Measurements from ENCODE around the gene PHIP. TPM values are rescaled to one million over a fixed set of nuclear protein-coding genes. Genes with fewer than 3 reads are reported as not detected.

Gene PHIP
- total and polyA plus RNA-seq, 2 experiments from 2014 or later: 48.0 to 65.4 TPM

- TF ChIP-seq ZNF462 (CRISPR knock-in tag; IDR thresholded peaks at IDR 0.05) (no peak), ZNF114 (CRISPR knock-in tag; IDR thresholded peaks at IDR 0.05) (no peak)
Observed at GRCh38 chr6:79065232-79065631, 12.8 kb downstream of the PHIP start (continued).

- H3K79me2 ChIP-seq (replicated peaks; ENCODE audit: insufficient read depth): peaks cover 98% of the 10 kb centered on the region
- no peaks in the 10 kb centered on the region for H3K9me3 Mint-ChIP-seq
- ATAC-seq: no peak
- TF ChIP-seq REST (IDR thresholded peaks at IDR 0.05; ENCODE audit: unreplicated experiment) (no peak), JUNB (IDR thresholded peaks at IDR 0.05; ENCODE audit: unreplicated experiment) (no peak), CTCF (conservative IDR thresholded peaks at IDR 0.05; ENCODE audit: low read depth in 2 of 2) (no peak), EZH2 (IDR thresholded peaks at IDR 0.05; ENCODE audit: low read depth, unreplicated experiment) (no peak), NANOG (IDR thresholded peaks at IDR 0.05; ENCODE audit: borderline replicate concordance) (no peak), ZNF331 (CRISPR knock-in tag; IDR thresholded peaks at IDR 0.05; ENCODE audit: low read depth) (no peak), EZH2phosphoT487 (IDR thresholded peaks at IDR 0.05; ENCODE audit: unreplicated experiment) (no peak), CREB1 (CRISPR knock-in tag; IDR thresholded peaks at IDR 0.05; ENCODE audit: low read depth) (no peak), ZNF114 (CRISPR knock-in tag; IDR thresholded peaks at IDR 0.05) (no peak)
Observed at GRCh38 chr6:79064635-79065034, 13.4 kb downstream of the PHIP start.

More at GRCh38 chr6:79064635-79065034, 13.4 kb downstream of the PHIP start:
- H3K36me3 Mint-ChIP-seq (ENCODE audit: low read depth): peaks cover 11% of the 10 kb centered on the region
- no peak overlapping the region for H3K27ac Mint-ChIP-seq
- peaks cover 14% of the 10 kb centered on the region; the same call in 1 of the 2 replicates for H3K4me1 ChIP-seq (ENCODE audit: insufficient read depth)
- H3K36me3 ChIP-seq (ENCODE audit: insufficient read depth): peaks cover 13% of the 10 kb centered on the region; the same call in 1 of the 2 replicates
- DNase-seq (ENCODE audit: low spot score): no peak
- no peaks in the 10 kb centered on the region for H3K27me3 ChIP-seq (ENCODE audit: insufficient read depth)
- H3K4me2 ChIP-seq: no peak overlapping the region
- no peaks in the 10 kb centered on the region for H3K9me2 ChIP-seq (ENCODE audit: insufficient read depth)
- H3F3A ChIP-seq (replicated peaks; ENCODE audit: low read depth): no peaks in the 10 kb centered on the region
- H3K4me3 Mint-ChIP-seq: no peak overlapping the region
- no peak overlapping the region for H3K4me3 ChIP-seq
- no peak overlapping the region for H2AFZ ChIP-seq
- H3K27me3 Mint-ChIP-seq (ENCODE audit: insufficient read depth, low read depth, poor library complexity): no peaks in the 10 kb centered on the region
- no peak overlapping the region for H3K27ac ChIP-seq (ENCODE audit: low read depth)
- H4K20me1 ChIP-seq (replicated peaks; ENCODE audit: insufficient read depth): peaks cover 42% of the 10 kb centered on the region
- H3K4me1 Mint-ChIP-seq: peaks cover 8% of the 10 kb centered on the region; the same call in 1 of the 3 replicates
